Activated CD8-positive, alpha-beta memory T cell treated with anti-CD3 and anti-CD28 coated beads, Interleukin-2, amount 50 U/mL, for 1 hour (primary cell): ENCODE data around the gene KIF26B.

Experiments used
- DNase-seq: peaks from one replicate; pipeline ENCODE4 v3.0.0-alpha.2; 2020; ENCODE audit errors: extremely low read depth

The KIF26B gene

DNA sequence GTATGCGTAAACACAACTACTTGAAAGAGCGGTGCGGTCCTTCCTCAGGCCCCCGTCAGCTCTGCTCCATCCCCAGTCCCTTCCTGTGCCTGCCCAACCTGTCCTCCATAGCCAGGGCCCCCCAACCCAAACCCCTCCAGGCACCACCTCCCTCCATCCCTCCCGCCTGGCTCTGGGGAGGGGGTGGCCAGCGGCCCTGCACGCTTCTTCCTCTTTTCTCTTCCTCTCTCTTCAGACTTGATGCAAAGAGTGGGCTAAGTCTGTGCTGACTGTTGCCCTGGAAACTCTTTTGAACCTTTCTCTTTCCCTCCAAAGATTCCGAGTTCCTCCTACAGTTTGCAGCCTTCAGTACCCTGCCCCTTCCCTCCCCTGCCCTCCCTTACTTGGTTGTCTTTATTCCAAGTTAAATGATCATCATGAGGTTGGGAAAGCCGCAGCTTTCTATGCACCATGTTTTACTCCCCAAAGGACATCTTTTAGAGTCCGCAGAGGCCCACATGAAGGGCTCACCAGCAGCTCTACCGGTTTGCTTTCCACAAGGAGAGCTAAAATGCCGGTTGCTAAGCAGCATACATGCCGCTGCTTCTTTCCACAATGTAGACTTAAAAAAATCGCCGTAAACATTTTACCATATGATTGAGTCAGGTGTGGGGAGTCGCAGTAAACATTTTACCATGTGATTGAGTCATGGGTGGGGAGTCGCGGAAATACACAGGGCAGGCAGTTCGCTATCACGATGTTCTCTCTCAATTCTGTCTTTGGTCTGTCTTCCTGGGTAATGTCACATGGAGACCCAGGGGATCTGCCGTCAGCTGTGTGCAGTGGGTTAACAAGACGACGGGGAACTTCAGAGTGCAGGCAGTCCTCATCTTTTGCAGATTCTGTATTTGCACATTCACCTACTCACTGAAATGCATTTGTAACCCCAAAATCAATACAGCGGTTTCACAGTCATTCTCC lies 525.3 kb downstream of the KIF26B start:
- no peak for DNase-seq

- DNase-seq: no peak
Observed at GRCh38 chr1:245682638-245683628, 528.1 kb downstream of the KIF26B start.

GRCh38 chr1:245683676-245684075 lies 528.9 kb downstream of the KIF26B start:
- no peak for DNase-seq

DNA sequence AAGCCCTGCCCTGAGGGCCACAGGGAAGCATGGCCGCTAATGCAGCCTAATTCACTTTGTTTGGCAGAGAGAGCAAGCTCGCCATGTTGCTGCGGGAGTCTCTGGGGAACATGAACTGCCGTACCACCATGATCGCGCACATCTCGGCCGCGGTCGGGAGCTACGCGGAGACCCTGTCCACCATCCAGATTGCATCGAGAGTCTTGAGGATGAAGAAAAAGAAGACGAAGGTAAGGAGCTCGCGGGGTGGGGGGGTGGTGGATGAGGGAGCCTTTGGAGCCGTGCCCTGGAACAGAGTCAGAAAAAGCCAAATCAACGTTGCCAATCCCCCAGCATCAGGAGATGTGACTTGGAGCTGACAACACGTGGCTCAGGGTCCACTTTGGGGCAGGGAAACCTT lies 529.4 kb downstream of the KIF26B start:
- DNase-seq: no peak

DNA sequence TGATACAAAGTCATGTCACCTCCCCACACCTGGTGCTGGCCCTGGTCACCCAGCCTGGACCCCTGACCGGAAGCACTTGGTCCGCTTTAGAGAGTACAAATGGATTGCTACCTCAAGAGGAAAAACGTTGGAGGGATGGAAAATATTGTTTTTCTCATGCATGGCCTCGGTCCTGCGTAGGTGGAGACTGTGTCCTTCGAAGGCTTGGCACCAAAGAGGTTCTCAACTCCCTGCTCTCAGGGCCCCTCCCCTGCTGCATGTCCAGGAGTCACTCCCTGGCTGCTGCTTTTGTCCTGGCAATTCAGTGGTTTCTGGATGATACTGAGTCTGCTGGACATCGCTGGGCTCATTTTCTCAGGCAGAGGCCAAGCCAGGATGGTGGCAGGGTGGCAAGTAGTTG lies 529.8 kb downstream of the KIF26B start:
- no peak for DNase-seq

DNA sequence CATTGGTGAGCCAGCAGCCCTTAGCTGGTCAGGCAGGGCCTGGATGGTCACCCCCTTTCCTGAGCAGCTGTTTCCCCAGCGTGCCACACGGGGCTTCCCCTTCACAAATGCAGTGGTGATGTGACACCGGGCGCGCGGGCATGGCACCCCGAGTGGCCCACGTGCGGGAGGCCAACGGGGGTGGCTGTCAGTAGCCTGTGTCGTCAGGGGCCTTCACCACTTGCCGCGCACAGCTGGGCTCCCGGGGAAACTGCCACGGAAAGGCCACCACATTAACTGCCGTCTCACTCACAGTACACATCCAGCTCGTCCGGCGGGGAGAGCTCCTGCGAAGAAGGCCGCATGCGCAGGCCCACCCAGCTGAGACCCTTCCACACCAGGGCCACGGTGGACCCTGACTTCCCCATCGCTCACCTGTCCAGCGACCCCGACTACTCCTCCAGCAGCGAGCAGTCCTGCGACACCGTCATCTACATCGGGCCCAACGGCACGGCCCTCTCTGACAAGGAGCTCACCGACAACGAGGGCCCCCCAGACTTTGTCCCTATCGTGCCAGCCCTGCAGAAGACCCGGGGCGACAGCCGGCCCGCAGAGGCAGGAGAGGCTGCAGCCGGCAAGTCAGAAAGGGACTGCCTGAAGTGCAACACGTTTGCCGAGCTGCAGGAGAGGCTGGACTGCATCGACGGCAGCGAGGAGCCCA lies 530.5 kb downstream of the KIF26B start:
- DNase-seq: no peak

GRCh38 chr1:245686006-245686405 lies 531.2 kb downstream of the KIF26B start:
- DNase-seq: no peak

- DNase-seq: no peak
Observed at GRCh38 chr1:245686446-245687030, 531.8 kb downstream of the KIF26B start.

GRCh38 chr1:245687152-245687635 lies 532.4 kb downstream of the KIF26B start:
- DNase-seq: no peak

DNA sequence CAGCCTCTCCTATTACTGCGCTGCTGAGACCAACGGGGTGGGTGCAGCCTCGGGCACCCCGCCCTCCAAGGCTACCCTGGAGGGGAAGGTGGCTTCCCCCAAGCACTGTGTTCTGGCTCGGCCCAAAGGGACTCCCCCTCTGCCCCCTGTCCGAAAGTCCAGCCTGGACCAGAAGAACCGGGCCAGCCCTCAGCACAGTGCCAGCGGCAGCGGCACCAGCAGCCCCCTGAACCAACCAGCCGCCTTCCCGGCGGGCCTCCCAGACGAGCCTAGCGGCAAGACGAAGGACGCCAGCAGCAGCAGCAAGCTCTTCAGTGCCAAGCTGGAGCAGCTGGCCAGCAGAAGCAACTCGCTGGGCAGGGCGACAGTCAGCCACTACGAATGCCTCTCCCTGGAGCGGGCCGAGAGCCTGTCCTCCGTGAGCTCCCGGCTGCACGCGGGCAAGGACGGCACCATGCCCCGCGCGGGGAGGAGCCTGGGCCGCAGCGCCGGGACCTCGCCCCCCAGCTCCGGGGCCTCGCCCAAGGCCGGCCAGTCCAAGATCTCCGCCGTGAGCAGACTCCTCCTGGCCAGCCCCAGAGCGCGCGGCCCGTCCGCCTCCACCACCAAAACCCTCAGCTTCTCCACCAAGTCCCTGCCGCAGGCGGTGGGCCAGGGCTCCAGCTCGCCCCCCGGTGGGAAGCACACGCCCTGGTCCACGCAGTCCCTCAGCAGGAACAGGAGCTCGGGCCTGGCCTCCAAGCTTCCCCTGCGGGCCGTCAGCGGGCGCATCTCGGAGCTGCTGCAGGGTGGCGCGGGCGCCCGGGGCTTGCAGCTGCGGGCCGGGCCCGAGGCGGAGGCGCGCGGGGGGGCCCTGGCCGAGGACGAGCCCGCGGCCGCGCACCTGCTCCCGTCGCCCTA lies 533.1 kb downstream of the KIF26B start:
- DNase-seq: no peak

GRCh38 chr1:245688536-245689453 lies 534.0 kb downstream of the KIF26B start:
- no peak for DNase-seq

DNA sequence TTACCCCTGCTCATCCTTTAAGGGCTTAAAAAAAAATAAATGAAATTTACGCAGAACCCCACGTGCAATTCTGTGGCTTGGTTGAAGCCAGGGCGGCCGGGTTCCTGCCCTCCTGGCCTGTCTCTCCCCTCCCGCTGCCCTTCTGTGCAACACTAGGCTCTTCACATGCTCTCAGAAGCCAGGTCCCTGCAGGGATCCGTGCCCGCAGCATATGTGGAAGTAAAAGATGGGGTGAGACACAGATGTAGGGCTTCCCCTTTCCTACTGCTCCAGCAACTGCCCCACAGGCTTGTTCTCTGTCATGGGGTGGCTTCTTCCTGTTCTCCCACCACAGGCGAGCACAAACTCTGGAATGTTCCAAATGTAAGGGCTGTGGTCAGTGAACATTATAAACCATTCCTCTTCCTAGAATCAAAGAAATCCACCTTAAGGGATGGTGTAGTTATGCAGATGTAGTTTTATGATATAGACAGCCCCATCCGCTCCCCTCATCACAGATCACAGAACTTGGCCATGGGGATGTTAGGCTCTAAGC lies 535.4 kb downstream of the KIF26B start:
- DNase-seq: no peak

- no peak for DNase-seq
Observed at GRCh38 chr1:245690946-245691541, 536.3 kb downstream of the KIF26B start.

GRCh38 chr1:245691897-245692296 lies 537.1 kb downstream of the KIF26B start:
- no peak for DNase-seq

GRCh38 chr1:245692318-245692717 lies 537.5 kb downstream of the KIF26B start:
- DNase-seq: no peak

DNA sequence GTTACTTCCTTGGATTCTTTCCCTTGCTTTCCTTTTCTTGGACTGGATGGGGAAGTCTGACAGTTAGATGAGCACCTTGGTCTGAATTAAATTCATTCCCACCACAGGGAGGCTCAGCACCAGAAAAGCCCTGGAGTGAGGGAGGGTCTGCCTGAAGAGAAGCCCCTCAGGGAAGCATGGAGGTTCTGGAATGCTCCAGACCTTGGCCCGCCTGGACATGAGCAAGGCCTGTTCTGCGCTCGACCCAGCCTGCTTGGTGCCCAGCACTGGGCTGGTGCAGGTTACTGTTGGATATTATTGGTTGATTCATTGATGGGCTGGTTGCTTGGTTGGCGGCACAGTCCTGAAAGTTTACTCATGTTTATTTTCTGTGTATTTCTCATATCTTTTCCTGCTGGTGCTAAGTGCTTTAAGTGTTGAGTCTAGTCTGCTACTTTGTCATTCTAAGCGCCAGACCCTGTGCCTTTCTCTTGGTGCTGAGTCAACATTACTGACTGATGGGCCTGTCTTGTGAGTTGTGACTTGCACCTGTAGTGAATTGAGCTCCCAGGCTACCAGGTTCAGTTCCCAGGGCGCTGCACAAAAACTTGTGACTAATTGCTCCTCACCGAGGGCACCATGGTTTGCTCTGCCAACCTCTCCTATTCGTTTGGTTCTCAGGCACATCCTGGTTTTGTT lies 538.5 kb downstream of the KIF26B start:
- no peak for DNase-seq

DNA sequence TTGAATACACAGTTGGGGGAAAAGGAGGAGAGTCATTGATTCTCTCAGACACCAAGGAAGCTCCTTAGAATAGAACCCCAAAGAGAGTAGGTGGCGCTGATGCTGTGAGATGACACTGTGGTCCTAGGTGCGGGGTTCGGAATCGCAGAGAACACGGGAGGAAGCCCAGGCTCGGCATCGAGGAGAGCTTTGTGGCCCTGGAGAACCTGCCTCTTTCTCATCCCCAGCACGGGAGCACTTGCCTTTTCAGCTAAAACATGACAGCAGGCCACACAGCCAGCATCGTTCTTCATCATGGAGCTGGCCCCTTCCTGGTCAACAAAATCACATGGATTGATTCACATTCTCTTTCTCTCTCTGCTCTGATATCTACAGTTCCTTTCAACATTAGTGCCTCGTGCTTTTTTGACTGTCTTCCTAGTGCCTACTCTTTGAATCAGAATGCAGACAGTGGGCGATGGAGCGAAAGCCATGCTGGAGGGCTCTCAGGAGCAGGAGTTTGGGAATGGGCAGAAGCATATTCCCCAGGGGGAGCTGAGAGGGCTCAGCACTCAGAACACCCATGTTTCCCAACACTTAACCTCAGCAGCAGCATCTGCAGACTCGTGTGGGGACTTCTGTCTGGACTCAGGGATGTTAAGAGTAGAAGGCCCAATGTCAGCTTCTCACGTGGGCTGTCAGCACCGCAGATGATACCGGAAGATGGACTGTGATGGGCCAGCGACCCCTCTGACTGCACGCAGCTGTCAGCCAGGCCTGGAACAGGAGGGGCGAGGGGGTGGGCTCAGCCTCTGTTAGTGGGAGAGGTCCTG lies 539.4 kb downstream of the KIF26B start:
- DNase-seq: no peak
